ENCODE measurements around the gene UTS2B. TPM values are rescaled to one million over a fixed set of nuclear protein-coding genes. Genes with fewer than 3 reads are reported as not detected.

Gene UTS2B
- total and polyA plus RNA-seq, 10 of the 15 experiments (the other 5 are each of a cell fraction or from before 2014, with no cell fraction given), result 0.15 to 0.72 (median 0.44) TPM

- in situ Hi-C loops (cut with MboI), result no loop called here
- FAIRE-seq (peak; percentile 52), DNase-seq (ENCODE audit: low read depth, low spot score) (no peak), ATAC-seq (no peak)
- H3K27me3 ChIP-seq (replicated peaks in 1 of 2; ENCODE audit: control insufficient read depth in 2 of 2, insufficient read depth in 2 of 2, low read length in 1 of 2), result no peaks in the 10 kb centered on the region
- intact Hi-C loops (cut with micrococcal nuclease; ENCODE audit: unreplicated experiment), result no loop called here
- H3K79me2 ChIP-seq (ENCODE audit: control insufficient read depth, insufficient read depth, low read length), result no peaks in the 10 kb centered on the region
- CTCF ChIA-PET, result interaction anchor here (0.6 kb wide), 1 partner anchor 60 kb away, joined by 3 read pairs; no protein-coding TSS in a partner anchor
- H3K9me3 ChIP-seq (replicated peaks; ENCODE audit: control insufficient read depth, insufficient read depth, low read length), result no peaks in the 10 kb centered on the region; the same call in 2 of the 3 replicates
- no peak overlapping the region for H3K9ac ChIP-seq (ENCODE audit: control insufficient read depth, insufficient read depth, low read length)
- H4K20me1 ChIP-seq (ENCODE audit: control insufficient read depth, insufficient read depth), result no peaks in the 10 kb centered on the region
- H2AFZ ChIP-seq (ENCODE audit: control insufficient read depth, low read depth, low read length), result no peak overlapping the region
- RAD21 ChIA-PET (ENCODE audit: unreplicated experiment), result no interaction called here
- no peak overlapping the region for H3K4me2 ChIP-seq (ENCODE audit: control insufficient read depth, insufficient read depth)
- H3K27ac ChIP-seq (ENCODE audit: control insufficient read depth, insufficient read depth), result no peak overlapping the region
- SMC1A ChIA-PET (ENCODE audit: uncharacterized antibody, unreplicated experiment), result no interaction called here
- POLR2A ChIA-PET, result no interaction called here
- BruUV-seq (replicated peaks), result no TSS peak
- no peak overlapping the region for H3K4me3 ChIP-seq
- no peaks in the 10 kb centered on the region for H3K4me1 ChIP-seq (ENCODE audit: control insufficient read depth, insufficient read depth, low read length)
- H3K36me3 ChIP-seq (ENCODE audit: control insufficient read depth in 2 of 2, insufficient read depth in 2 of 2, low read length in 1 of 2), result no peaks in the 10 kb centered on the region
- WGBS (ENCODE audit: insufficient coverage, insufficient replicate concordance, low lambda C conversion rate, missing lambda C conversion rate), result 94% methylated on average over 5 of the region's 5 CpGs
- TF ChIP-seq BCL11A (IDR thresholded peaks at IDR 0.05; ENCODE audit: low read depth, low read length) (no peak), FOXK2 (IDR thresholded peaks at IDR 0.05) (no peak), TCF7 (IDR thresholded peaks at IDR 0.05; ENCODE audit: borderline replicate concordance) (no peak), PML (IDR thresholded peaks at IDR 0.05; ENCODE audit: low read length) (no peak), RAD21 (IDR thresholded peaks at IDR 0.05; ENCODE audit: insufficient read depth, low read depth, low read length) (no peak), CBX3 (IDR thresholded peaks at IDR 0.05; ENCODE audit: borderline replicate concordance, low read depth) (no peak), SKIL (IDR thresholded peaks at IDR 0.05; ENCODE audit: low read depth, poor library complexity, severe bottlenecking) (no peak), HDGF (IDR thresholded peaks at IDR 0.05) (no peak), POLR2AphosphoS5 (IDR thresholded peaks at IDR 0.05; ENCODE audit: low read length) (no peak)
- TF ChIP-seq, protein P1, sequence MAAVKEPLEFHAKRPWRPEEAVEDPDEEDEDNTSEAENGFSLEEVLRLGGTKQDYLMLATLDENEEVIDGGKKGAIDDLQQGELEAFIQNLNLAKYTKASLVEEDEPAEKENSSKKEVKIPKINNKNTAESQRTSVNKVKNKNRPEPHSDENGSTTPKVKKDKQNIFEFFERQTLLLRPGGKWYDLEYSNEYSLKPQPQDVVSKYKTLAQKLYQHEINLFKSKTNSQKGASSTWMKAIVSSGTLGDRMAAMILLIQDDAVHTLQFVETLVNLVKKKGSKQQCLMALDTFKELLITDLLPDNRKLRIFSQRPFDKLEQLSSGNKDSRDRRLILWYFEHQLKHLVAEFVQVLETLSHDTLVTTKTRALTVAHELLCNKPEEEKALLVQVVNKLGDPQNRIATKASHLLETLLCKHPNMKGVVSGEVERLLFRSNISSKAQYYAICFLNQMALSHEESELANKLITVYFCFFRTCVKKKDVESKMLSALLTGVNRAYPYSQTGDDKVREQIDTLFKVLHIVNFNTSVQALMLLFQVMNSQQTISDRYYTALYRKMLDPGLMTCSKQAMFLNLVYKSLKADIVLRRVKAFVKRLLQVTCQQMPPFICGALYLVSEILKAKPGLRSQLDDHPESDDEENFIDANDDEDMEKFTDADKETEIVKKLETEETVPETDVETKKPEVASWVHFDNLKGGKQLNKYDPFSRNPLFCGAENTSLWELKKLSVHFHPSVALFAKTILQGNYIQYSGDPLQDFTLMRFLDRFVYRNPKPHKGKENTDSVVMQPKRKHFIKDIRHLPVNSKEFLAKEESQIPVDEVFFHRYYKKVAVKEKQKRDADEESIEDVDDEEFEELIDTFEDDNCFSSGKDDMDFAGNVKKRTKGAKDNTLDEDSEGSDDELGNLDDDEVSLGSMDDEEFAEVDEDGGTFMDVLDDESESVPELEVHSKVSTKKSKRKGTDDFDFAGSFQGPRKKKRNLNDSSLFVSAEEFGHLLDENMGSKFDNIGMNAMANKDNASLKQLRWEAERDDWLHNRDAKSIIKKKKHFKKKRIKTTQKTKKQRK (IDR thresholded peaks at IDR 0.05; ENCODE audit: low read depth, low read length), result no peak
- TF ChIP-seq, protein P2, sequence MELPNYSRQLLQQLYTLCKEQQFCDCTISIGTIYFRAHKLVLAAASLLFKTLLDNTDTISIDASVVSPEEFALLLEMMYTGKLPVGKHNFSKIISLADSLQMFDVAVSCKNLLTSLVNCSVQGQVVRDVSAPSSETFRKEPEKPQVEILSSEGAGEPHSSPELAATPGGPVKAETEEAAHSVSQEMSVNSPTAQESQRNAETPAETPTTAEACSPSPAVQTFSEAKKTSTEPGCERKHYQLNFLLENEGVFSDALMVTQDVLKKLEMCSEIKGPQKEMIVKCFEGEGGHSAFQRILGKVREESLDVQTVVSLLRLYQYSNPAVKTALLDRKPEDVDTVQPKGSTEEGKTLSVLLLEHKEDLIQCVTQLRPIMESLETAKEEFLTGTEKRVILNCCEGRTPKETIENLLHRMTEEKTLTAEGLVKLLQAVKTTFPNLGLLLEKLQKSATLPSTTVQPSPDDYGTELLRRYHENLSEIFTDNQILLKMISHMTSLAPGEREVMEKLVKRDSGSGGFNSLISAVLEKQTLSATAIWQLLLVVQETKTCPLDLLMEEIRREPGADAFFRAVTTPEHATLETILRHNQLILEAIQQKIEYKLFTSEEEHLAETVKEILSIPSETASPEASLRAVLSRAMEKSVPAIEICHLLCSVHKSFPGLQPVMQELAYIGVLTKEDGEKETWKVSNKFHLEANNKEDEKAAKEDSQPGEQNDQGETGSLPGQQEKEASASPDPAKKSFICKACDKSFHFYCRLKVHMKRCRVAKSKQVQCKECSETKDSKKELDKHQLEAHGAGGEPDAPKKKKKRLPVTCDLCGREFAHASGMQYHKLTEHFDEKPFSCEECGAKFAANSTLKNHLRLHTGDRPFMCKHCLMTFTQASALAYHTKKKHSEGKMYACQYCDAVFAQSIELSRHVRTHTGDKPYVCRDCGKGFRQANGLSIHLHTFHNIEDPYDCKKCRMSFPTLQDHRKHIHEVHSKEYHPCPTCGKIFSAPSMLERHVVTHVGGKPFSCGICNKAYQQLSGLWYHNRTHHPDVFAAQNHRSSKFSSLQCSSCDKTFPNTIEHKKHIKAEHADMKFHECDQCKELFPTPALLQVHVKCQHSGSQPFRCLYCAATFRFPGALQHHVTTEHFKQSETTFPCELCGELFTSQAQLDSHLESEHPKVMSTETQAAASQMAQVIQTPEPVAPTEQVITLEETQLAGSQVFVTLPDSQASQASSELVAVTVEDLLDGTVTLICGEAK (IDR thresholded peaks at IDR 0.05; ENCODE audit: borderline replicate concordance), result no peak
- TF ChIP-seq, protein P3, sequence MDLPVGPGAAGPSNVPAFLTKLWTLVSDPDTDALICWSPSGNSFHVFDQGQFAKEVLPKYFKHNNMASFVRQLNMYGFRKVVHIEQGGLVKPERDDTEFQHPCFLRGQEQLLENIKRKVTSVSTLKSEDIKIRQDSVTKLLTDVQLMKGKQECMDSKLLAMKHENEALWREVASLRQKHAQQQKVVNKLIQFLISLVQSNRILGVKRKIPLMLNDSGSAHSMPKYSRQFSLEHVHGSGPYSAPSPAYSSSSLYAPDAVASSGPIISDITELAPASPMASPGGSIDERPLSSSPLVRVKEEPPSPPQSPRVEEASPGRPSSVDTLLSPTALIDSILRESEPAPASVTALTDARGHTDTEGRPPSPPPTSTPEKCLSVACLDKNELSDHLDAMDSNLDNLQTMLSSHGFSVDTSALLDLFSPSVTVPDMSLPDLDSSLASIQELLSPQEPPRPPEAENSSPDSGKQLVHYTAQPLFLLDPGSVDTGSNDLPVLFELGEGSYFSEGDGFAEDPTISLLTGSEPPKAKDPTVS (IDR thresholded peaks at IDR 0.05; ENCODE audit: low read depth, low read length), result no peak
- TF ChIP-seq, protein P4, sequence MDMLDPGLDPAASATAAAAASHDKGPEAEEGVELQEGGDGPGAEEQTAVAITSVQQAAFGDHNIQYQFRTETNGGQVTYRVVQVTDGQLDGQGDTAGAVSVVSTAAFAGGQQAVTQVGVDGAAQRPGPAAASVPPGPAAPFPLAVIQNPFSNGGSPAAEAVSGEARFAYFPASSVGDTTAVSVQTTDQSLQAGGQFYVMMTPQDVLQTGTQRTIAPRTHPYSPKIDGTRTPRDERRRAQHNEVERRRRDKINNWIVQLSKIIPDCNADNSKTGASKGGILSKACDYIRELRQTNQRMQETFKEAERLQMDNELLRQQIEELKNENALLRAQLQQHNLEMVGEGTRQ (IDR thresholded peaks at IDR 0.05; ENCODE audit: borderline replicate concordance, low read depth, low read length), result no peak
These were observed 109.4 kb downstream of the UTS2B start for GRCh38 chr3:191220908-191221307.
